GM19452 (cell line): ENCODE data around the gene SMIM45.
"Not testable (repeated sequence)": the region's sequence is repeated elsewhere in the genome, so short reads cannot be mapped to it uniquely, and the experiment has no call there.

Experiments
- ATAC-seq: cut with Tn5 transposase; IDR thresholded peaks from one replicate; pipeline ENCODE4 v1.9.1; 2021; ENCODE audit not compliant: unreplicated experiment

The SMIM45 gene

GRCh38 chr22:41933411-41934177, 18.4 kb upstream of the SMIM45 start:
- no peak for ATAC-seq

DNA sequence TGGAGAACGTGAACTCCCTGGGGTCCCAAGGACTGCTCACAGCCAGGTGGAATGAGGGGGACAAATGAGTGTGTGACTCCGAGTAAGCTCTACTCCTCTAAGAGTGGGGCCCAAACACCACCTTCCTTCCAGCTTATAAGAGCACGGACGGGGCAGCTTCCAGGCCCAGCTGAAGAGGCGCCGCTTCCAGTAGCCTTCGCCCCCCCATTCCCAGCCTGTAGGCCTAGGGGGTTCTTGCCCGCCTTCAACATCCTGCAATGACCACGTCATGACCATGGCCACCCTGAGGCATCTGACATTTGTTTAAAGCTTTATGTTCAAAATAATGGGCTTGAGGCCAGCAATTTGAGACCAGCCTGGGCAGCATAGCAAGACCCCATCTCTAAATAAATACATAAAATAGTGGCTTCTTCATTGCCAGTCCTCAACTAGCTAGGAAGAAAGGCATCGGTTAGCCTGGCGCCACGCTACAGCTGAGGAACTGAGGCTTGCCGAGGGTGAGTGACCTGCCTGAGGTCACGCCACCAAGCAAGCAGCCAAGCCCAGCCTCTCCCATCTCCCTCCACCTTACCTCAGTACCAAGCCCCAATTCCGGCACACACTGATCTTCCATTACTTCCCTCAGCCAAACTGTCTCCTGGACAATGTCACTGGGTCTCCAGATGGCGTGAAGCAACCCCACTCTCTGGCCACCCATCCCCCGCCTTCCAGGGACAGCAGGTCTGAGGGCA, 17.5 kb upstream of the SMIM45 start:
- no peak for ATAC-seq

DNA sequence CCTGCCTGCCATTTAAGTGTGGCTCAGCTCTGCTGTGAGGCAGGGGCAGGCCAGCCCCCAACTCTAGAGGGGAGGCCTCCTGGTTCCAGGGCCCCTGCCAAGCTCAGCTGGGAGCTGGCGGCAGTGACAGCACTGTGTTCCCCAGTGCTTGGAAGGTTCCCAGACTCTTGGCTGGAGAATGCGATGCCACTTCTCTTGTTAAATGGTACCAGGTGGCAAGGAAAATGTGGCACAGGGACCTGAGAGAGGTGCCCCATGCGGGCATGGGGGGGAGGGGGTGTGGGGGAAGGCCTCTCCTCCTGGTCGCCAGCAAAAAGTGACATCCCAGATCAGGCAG, 17.0 kb upstream of the SMIM45 start:
- ATAC-seq: no peak

DNA sequence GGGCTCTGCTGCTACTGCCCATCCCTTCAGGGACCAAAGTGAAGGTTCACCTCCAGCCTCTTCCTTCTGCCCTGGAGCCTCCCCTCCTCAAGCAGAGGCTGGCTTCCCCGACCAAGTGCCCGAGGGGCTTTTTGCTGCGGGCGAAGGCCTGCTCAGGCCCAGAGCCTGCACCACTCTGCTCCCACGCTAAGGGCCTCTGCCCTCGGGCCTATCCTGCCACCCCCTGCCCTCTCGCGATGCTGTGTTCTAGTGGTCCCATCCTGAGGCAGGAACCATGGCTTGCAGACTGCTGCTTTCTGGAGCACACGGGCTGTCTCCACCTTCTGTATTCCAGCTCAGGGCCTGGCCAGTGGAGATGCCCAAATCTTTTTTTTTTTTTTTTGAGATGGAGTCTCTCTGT, 16.4 kb upstream of the SMIM45 start:
- no peak for ATAC-seq

DNA sequence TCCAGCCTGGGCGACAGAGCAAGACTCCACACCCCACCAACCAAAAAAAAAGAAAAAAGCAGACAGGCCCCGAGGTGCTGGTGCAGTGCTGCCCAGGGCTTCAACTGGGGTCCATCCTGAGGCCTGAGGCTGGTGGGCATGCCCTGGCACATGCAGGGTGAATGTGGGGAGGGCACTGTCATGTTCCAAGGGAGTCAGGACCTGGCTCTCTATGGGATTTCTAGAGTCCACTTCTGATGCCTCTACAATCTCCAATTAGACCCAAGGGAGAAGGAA, 15.1 kb upstream of the SMIM45 start:
- ATAC-seq: no peak

DNA sequence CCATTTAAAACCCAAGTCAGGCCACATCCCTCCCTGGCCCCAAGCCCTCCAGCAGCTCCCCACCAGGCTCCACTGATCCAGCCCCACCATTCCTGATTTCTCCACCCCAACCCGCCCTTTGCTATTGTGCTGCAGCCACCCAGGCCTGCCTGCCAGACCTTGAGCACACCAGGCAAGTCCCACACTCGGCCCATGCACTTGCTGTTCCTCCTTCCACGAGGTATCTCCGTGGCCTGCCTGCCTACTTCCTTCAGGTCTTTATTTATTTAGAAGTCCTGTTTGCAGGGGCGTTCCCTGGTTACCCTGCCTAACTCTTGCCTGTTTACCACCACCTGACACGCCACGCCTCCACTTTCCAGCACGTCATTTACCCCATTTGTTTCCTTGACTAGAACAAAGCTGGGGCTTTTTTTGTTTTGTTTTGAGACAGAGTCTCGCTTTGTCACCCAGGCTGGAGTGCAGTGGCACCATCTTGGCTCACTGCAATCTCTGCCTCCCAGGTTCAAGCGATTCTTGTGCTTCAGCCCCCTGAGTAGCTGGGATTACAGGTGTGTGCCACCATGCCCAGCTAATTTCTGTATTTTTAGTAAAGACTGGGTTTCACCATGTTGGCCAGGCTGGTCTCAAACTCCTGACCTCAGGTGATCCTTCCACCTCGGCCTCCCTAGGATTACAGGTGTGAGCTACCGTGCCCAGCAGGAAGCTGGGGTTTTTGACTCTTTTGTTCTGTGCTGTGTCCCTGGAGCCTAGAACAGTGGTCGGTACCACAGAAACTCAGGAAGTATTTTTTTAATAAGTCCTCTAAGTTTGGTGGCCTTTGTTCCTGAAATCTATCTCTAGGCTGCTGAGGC, 11.7 kb upstream of the SMIM45 start:
- peak; percentile 46 for ATAC-seq

- peak; percentile 34 for ATAC-seq
These were observed 10.9 kb upstream of the SMIM45 start for GRCh38 chr22:41940832-41941765.

GRCh38 chr22:41943661-41944209, 8.2 kb upstream of the SMIM45 start:
- ATAC-seq: no peak

DNA sequence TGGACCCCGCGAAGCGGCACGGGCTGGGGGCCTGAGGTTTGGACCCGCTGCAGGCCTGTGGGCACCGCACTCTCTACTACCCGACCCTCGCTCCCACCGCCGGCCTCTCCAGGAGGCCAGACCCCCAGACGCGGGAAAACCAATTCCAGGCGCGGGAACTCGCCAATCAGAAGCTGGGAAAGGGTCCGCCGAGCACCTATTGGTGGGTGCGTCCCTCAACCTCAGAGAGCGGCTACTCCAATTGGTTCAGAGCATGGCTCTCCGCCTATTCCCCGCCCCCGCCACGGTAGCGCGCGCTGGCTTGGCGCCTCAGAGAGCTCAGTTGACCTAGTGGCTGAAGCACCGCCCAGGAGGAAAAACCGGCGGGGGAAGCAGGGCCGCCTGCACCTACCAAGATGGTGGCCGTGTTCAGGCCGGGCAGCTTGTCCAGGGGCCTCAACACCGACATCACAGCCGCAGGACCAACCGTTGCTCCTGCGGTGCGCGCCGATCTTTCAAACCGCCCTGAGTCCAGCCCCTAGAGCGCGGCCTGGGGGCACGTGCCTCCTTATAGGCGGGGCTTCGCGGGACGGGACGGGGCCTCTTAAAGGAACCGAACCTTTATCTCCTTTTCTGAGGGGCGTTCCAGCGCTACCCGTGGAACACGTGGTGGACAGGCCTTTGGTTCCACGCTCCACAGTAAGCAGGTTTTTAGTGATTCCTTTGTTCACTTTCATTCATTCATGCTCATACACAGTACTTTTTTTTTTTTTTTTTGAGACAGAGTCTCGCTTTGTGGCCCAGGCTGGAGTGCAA, 5.1 kb upstream of the SMIM45 start, which contains the start of gene CENPM:
CENPM (minus strand) TSS at position 524 of the 795 bp plus-strand sequence; CDS start at position 448, 76 bp downstream.
- peak; percentile 80 for ATAC-seq

GRCh38 chr22:41947424-41948080, 4.4 kb upstream of the SMIM45 start:
- no peak for ATAC-seq

DNA sequence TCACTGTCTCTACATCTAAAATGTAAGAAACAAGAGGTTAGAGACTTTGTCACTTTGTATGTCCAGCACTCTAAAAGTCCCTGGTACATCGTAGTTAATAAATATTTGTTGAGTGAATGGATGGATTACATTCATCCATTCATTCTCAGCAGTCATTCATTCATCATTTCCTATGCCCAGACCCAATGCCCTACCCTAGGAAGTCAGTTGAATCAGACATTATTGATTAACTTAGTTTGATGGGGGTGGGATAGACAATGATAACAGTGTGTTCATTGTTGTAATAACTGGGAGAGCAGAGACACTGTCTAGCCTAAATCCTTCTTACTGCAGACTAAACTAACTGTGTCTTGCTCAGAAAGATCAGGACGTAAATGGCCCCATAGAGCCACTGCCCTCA, 3.8 kb upstream of the SMIM45 start:
- ATAC-seq: no peak

DNA sequence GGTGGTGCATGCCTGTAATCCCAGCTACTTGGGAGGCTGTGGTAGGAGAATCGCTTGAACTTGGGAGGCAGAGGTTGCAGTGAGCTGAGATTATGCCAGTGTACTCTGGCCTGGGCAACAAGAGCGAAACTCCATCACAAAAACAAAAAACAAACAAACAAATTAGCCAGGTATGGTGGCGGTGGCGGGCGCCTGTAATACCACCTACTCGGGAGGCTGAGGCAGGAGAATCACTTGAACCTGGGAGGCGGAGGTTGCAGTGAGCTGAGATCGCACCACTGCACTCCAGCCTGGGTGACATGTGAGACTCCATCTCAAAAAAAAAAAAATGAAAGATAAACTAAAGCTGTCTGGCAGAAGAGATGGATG, 3.0 kb upstream of the SMIM45 start:
- not testable (repeated sequence) for ATAC-seq

GRCh38 chr22:41949297-41949965, 2.5 kb upstream of the SMIM45 start:
- no peak for ATAC-seq

DNA sequence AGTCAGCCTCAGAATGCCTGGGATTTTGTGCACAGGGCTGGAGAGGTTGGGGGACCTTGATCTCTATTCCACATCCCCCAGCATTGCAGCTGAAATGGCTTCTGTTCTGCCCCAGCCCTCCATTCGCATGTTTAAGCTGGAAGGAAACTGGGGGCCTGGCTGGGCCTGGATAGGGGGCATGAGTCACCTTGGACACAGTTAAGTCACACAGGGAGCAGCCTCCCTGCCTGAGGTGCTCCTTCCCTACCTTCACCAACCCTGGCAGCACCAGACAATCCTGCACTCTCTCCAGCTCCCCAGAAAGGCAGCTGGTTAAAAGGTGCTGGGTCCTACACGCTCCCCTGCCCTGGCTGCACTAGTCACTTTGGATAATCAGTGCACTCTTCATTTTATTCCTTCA, 763 bp downstream of the SMIM45 start:
- ATAC-seq: no peak

- ATAC-seq: no peak
These were observed 6.1 kb downstream of the SMIM45 start for GRCh38 chr22:41957941-41958556.

DNA sequence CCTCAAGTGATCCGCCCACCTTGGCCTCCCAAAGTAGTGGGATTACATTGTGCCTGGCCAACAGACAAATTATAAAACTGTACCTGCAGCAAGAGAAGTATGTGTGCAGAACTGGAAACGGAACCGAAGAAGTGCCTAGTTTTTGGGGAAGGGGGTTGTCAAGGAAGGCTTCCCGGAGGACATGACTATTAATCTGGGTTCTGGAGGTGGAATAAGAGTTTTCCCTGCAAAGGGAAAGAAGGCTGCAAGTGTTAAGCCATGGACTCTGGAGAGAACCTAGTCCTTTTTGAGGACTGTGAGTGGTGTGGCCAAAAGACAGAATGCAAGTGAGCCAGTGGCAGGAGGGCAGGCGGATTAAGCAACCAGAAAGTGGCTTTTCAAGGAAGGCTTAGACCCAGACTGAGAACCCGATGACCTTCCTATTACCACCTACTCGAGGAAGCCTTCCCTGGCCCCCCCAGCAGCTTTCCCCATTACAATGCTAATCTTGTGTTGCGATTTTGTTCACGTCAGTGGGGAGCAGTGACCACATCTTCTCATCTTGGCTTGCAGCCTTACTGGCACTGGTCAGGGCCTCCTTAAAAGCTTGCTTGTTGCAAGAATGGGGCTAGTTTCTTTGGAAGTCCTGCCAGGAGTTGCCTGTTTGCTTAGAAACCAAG, 11.6 kb downstream of the SMIM45 start:
- ATAC-seq: no peak

DNA sequence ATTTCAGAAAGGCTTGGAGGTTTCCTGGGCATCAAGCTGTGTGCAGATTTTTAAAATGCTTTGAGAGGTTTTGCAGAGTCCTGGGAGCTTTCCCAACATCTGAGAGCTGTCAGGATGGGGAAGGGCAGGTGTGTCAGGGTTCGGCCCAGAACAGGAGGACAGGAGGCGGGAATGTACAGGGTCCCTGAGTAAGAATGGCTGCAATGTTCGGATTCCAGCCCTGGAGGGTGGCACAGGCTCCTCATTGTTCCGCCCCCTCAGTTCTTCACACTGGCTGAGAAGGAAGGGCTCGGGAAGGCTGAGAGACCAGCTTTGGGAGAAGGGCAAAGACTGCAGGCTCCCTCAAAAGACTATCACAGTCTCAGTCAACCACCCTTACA, 12.2 kb downstream of the SMIM45 start:
- ATAC-seq: no peak

GRCh38 chr22:41966225-41966606, 14.3 kb downstream of the SMIM45 start:
- ATAC-seq: no peak
